Measurements from ENCODE around the gene MPZL3.

- TF ChIP-seq, protein P1, sequence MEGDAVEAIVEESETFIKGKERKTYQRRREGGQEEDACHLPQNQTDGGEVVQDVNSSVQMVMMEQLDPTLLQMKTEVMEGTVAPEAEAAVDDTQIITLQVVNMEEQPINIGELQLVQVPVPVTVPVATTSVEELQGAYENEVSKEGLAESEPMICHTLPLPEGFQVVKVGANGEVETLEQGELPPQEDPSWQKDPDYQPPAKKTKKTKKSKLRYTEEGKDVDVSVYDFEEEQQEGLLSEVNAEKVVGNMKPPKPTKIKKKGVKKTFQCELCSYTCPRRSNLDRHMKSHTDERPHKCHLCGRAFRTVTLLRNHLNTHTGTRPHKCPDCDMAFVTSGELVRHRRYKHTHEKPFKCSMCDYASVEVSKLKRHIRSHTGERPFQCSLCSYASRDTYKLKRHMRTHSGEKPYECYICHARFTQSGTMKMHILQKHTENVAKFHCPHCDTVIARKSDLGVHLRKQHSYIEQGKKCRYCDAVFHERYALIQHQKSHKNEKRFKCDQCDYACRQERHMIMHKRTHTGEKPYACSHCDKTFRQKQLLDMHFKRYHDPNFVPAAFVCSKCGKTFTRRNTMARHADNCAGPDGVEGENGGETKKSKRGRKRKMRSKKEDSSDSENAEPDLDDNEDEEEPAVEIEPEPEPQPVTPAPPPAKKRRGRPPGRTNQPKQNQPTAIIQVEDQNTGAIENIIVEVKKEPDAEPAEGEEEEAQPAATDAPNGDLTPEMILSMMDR (IDR thresholded peaks at IDR 0.05; ENCODE audit: poor library complexity), result no peak
- TF ChIP-seq EZH2 (IDR thresholded peaks at IDR 0.05; ENCODE audit: borderline replicate concordance), result no peak
- no peak for TF ChIP-seq EZH2phosphoT487 (IDR thresholded peaks at IDR 0.05; ENCODE audit: low read depth, severe bottlenecking, unreplicated experiment)
These were observed 67.2 kb downstream of the MPZL3 start for GRCh38 chr11:118184784-118185579.

Measured in hepatocyte (in vitro differentiated cells).